Prostate gland (tissue), 2 donors: ENCODE results near the gene BIN2. TPM values are rescaled to one million over a fixed set of nuclear protein-coding genes. Genes with fewer than 3 reads are reported as not detected.

ENCODE experiments used
- DNase-seq: peaks from one replicate; pipeline ENCODE4 v3.0.0-alpha.2; 2019; ENCODE audit warnings: low spot score
- H3K27ac ChIP-seq, 2 donors: fragments of 200-600 bp; sonication (generic); 2 replicates each; pipeline ENCODE4 v1.5.1; 2017 to 2019
- H3K27me3 ChIP-seq: fragments of 200-600 bp; sonication (generic); replicated peaks from 2 replicates; pipeline ENCODE4 v1.5.1; 2019; ENCODE audit not compliant: insufficient read depth
- H3K36me3 ChIP-seq, 2 donors: fragments of 200-600 bp; sonication (generic); 1 replicate in 1 of 2; 2 replicates in 1 of 2; pipeline versions ENCODE4 v1.5.1 to v1.8.1; 2017 to 2019
- H3K4me1 ChIP-seq: fragments of 200-600 bp; sonication (generic); replicated peaks from 2 replicates; pipeline ENCODE4 v1.5.1; 2019
- H3K4me3 ChIP-seq, 2 donors: fragments of 200-600 bp; sonication (generic); 2 replicates each; pipeline ENCODE4 v1.5.1; 2017 to 2019
- H3K9me3 ChIP-seq: fragments of 200-600 bp; sonication (generic); 2 replicates; pipeline ENCODE4 v1.5.1; 2017
- CTCF ChIP-seq, 4 experiments: fragments of 200-600 bp in 2 of 4; fragments of 450-650 bp in 2 of 4; sonication (generic) in 2 of 4; IDR thresholded peaks; 1 replicate in 3 of 4; 2 replicates in 1 of 4; pipeline ENCODE4 v1.5.1; 2016 to 2019; ENCODE audit warnings: antibody characterized with exemption in 4 of 4, mild to moderate bottlenecking in 2 of 4, moderate library complexity in 2 of 4
- POLR2A ChIP-seq: fragments of 450-650 bp; IDR thresholded peaks from one replicate; pipeline ENCODE4 v1.6.1; 2016; ENCODE audit warnings: antibody characterized with exemption, mild to moderate bottlenecking
- POLR2AphosphoS5 ChIP-seq: sonication (generic); formaldehyde crosslinking; IDR thresholded peaks from one replicate; pipeline ENCODE4 v1.6.1; 2017; ENCODE audit warnings: antibody characterized with exemption
- WGBS: methylation state at CpG from one replicate; pipeline ENCODE4 v1.1.5; 2018; 5-methylcytosine and 5-hydroxymethylcytosine counted together
- intact Hi-C: fragments of 100-400 bp; cut with DNase I; formaldehyde crosslinking; loops from one replicate; pipeline ENCODE4 v1.14.2; 2022
- total RNA-seq, 2 donors: library from RNA; depleted of rRNA; stranded (reverse); fragments of >200 nt; gene quantifications; one replicate each; pipeline ENCODE4 v1.1.0, GENCODE V29; 2016

BIN2 gene
- total RNA-seq, 2 donors from 2014 or later, result 2.6 to 5.5 TPM

- TF ChIP-seq POLR2A (no peak), POLR2AphosphoS5 (no peak), CTCF (IDR thresholded peaks at IDR 0.05) (no peak)
- no peaks in the 10 kb centered on the region for H3K36me3 ChIP-seq
- WGBS, result 45% methylated on average over 5 of the region's 5 CpGs
- no peak for DNase-seq
- no peak overlapping the region for H3K4me3 ChIP-seq
- no peak overlapping the region for H3K27ac ChIP-seq
- no peaks in the 10 kb centered on the region for H3K27me3 ChIP-seq
- no peaks in the 10 kb centered on the region for H3K4me1 ChIP-seq
- intact Hi-C loops, result loop anchor here (10.0 kb wide), 1 partner anchor 410 kb away; no protein-coding TSS in a partner anchor
- no peaks in the 10 kb centered on the region for H3K9me3 ChIP-seq
These were observed 89.4 kb downstream of the BIN2 start for GRCh38 chr12:51234530-51234929.

- intact Hi-C loops, result loop anchor here (10.0 kb wide), 1 partner anchor 408 kb away; no protein-coding TSS in a partner anchor
- no peaks in the 10 kb centered on the region for H3K4me1 ChIP-seq
These were observed 91.3 kb downstream of the BIN2 start for GRCh38 chr12:51232642-51233041.

More at GRCh38 chr12:51232642-51233041, 91.3 kb downstream of the BIN2 start:
- TF ChIP-seq POLR2AphosphoS5 (peak; percentile 65), CTCF (IDR thresholded peaks at IDR 0.05) (no peak), POLR2A (no peak)
- H3K27me3 ChIP-seq, result no peaks in the 10 kb centered on the region
- no peaks in the 10 kb centered on the region for H3K36me3 ChIP-seq
- DNase-seq, result no peak
- H3K27ac ChIP-seq, result no peak overlapping the region
- no peaks in the 10 kb centered on the region for H3K9me3 ChIP-seq
- H3K4me3 ChIP-seq, result no peak overlapping the region

Other genes with a start within 250 kb of the BIN2 start
- 10 to 100 TPM; 27.3 to 46.1 TPM for gene CSRNP2, start 240.6 kb downstream of the BIN2 start, total RNA-seq
- gene TFCP2, start 151.0 kb downstream of the BIN2 start, total RNA-seq, result 10 to 100 TPM; 11.5 to 21.0 TPM
- 10 to 100 TPM; 13.5 to 17.2 TPM for gene POU6F1, start 106.1 kb downstream of the BIN2 start, total RNA-seq
- 100 to 1,000 TPM; 299 to 374 TPM for gene DAZAP2, start 85.3 kb downstream of the BIN2 start, total RNA-seq
- gene SMAGP, start 53.8 kb downstream of the BIN2 start, total RNA-seq, result 10 to 100 TPM; 10.7 to 15.4 TPM
- gene CELA1, start 22.5 kb upstream of the BIN2 start, total RNA-seq, result not detected
- gene GALNT6, start 67.2 kb upstream of the BIN2 start, total RNA-seq, result 1 to 10 TPM; 1.1 to 4.6 TPM
- 10 to 100 TPM in 1 of 2 donors, under 1 TPM in 1; 0.50 to 10.5 TPM for gene SLC4A8, start 100.7 kb upstream of the BIN2 start, total RNA-seq